Measurements from ENCODE around the gene REEP5.
"Not testable (repeated sequence)": the region's sequence is repeated elsewhere in the genome, so short reads cannot be mapped to it uniquely, and the experiment has no call there.

REEP5 gene

DNA sequence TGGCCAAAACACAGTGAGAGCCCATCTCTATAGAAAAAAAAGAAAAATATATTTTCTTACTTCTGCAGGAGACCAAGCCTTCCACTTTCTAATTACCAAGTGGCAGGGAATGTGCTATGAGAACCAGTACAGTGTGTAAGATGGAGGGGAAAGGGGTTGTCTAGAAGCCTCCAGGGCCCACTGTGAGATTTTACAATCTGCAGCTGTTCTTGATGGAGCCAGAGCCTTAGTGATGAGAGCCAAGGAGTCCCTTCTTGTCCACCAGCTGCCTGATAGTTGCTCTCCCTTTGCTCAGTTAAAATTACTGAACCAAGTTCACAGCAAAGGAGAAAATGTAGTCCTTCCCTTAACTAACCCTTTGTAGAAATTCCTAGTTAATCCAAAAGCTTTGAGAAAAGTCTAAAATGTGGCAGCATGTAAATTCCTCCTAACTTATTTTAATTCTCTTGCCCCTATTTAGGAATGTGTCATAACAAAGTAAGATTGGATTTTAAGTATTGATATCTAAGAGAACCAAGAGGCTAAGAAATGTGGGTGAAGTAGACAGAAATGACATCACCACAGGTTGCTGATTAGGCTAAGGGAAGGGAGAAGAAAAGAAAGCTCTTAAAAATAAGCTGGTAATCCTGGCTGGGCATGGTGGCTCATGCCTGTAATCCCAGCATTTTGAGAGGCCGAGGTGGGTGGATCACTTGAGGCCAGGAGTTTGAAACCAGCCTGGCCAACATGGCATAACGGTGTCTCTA, 41.6 kb downstream of the REEP5 start:
- DNase-seq = no peak

DNA sequence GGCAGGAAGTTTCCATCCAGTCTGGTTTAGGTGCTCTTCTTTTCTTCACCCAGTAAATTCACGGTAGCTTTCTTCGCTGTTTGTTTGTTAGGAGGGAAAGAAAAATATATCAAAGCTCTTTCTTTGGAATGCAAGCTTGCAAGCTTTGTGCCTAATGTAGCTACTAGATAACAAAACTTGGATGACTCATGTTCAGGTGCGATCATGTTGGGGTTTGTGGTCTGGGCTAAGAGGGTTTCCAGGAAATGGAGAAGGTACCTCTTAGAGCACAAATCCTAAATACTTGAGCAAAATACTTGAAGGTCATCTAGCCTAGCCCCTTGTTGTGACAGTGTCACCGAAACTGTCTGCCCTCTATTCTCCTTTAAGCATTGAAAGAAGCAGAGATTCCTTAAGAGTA, 43.3 kb downstream of the REEP5 start:
- DNase-seq = no peak

- no peak for DNase-seq
Measured at GRCh38 chr5:112878101-112878500, 43.9 kb downstream of the REEP5 start.

DNA sequence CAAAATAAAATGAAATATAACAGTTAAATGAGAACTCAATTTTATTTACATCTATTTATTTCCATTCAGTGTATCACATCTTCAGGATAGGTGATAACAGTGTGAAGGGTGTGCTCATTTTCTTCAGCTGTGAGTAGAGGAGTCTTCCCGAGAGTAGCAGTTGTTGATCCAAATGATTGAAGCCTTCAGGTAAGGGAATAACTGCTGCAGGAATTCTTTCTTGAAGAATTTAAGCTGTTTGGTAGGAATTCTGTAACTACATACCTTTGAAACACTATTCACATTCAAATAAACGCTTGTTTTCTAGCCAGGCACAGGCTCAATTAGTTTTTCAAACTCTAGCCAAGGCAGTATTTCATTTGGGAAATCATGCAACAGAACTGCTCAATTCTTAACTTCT, 45.7 kb downstream of the REEP5 start:
- no peak for DNase-seq

- no peak for DNase-seq
Measured at GRCh38 chr5:112870966-112871365, 51.1 kb downstream of the REEP5 start.

GRCh38 chr5:112869948-112870347, 52.1 kb downstream of the REEP5 start:
- no peak for DNase-seq

DNA sequence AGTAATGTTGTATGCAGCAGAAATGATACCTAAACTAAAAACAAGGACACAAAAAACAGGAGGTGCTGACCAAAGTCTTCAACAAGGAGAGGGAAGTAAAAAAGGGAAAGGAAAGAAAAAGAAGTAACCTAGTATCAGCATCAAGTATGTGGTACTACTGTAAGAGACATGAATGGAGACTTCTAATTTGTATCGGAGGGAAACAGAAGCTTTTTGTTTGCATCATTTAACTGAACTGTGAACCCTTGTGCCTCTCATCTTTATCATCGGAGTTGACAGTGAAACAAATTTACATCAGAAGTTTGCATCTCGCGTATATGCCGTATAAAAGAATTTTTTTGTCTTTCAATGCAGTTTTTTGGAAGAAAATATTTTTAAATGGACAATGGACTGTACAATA, 54.6 kb downstream of the REEP5 start:
- DNase-seq = no peak

DNA sequence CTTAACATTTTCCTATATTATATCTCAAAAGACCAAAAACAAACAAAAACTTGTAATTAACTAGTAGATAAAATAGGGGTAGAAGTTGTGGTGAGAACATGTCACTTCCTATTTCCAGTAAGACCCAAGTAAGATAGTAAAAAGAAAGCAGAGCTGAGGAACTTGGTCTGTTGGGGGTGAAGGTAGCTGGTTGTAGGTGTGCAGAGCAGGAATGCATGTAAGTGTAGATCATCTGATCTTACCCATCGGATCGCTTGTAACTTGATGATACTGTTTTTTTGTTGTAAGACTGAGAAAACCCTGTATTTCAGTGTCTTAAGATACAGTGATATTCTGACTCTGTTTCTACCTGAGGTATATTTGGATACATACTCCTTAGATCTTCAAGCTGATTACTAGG, 55.3 kb downstream of the REEP5 start:
- DNase-seq = no peak

DNA sequence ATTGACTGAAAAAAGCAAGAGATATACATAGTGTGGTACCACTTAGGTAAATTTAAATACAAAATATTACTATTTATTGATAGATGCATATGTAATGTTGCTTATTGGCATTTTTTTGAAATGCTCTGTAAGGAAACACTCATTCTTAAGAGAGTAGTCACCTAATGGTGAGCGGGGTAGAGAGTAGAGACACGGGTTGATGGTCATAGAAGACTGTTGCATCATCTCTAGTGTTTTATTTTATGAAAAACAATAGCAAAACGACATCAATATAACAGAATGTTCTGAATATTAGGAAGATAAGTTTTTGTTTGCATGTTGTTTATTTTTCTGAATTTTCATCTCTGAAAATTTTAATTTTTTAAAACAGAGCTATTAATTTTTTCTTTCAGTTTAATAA, 56.9 kb downstream of the REEP5 start:
- no peak for DNase-seq

- no peak for DNase-seq
Measured at GRCh38 chr5:112863549-112863948, 58.5 kb downstream of the REEP5 start.

DNA sequence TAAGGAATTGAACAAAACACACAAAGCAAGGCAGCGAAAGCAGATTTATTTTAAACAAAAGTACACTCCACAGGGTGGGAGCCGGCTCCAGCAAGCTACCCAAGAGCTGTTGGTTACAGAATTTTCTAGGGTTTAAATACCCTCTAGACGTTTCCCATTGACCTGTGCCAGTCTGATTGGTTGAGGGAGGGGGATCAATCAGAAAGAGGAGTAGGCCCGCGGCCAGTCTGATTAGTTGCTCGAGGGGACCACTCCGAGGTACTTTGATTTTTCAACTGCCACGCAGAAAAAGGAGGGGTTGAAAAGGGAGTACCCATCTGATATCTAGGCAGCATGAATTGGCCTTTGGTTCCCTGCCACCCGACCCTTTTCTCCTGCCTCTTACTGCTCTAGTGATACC, 59.9 kb downstream of the REEP5 start:
- peak in 1 of 2 experiments; percentile 1 for DNase-seq

- DNase-seq = no peak
Measured at GRCh38 chr5:112861638-112861985, 60.4 kb downstream of the REEP5 start.

- DNase-seq = peak; percentile 91 to 93
Measured at GRCh38 chr5:112860929-112861637, 60.9 kb downstream of the REEP5 start, which contains the start of gene SRP19. SRP19 (plus strand) TSS chr5:112861287; CDS start chr5:112861377, 90 bp downstream.

DNA sequence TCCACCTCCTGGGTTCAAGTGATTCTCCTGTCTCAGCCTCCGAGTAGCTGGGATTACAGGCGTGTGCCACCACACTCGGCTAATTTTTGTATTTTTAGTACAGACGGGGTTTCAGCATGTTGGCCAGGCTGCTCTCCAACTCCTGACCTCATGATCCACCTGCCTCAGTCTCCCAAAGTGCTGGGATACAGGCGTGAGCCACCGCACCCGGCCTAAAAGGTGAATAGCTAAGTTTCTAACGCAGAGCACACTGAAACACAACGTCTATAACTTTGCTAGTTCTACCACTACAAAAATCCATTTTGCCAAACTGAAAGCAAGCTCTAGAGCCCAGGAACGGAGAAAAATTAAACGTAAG, 61.5 kb downstream of the REEP5 start:
- DNase-seq = not testable (repeated sequence)

- DNase-seq = no peak
Measured at GRCh38 chr5:112857866-112858265, 64.2 kb downstream of the REEP5 start.

GRCh38 chr5:112854651-112855050, 67.4 kb downstream of the REEP5 start:
- no peak for DNase-seq

DNA sequence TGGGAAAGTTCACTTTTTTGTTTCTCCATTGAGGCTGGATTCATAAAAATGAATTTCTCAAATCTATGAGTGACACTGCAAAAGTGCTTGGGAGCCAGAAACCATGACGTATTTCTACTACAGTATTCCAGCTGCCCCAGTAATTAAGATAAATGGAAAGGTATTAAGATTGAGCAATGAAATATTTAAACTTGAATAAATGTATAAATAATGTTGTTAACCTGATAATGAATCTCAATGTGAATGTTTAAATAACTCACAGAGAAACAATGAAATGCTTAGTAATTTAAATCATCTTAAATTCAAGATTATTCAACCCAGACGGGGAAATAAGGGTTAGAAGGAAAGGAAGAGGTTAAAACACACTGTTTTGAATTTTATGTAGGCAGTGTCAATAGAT, 72.1 kb downstream of the REEP5 start:
- no peak for DNase-seq

DNA sequence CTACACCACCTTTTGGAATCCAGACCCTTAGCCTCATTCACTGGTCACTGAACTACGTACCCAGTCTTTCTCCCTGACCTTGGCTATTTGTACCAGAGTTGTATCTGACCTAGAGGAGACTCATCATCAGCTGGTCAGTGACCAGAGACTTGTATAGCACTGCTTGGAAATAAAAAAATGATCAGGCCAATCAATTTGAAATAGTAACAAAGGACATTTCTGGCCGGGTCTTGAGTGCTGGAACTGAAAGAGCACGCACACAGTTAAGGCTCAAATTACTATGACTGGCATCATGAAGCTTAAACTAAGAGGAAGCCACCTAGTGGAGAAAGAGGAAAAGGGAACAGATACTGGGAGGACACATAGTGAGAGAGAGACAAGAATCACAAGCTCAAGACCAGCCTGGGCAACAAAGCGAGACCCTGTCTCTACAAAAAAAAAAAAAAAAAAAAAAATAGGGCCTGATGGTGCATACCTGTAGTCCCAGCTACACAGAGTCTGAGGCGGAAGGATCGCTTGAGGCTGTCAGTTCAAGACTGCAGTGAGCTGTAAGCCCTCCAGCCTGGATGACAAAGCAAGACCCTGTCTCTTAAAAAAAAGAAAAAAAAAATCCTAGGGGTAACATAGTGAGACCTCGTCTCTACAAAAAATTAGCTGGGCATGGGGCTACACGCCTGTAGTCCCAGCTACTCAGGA, 73.8 kb downstream of the REEP5 start:
- peak in 1 of 2 experiments; percentile 63 for DNase-seq

GRCh38 chr5:112847306-112847705, 74.7 kb downstream of the REEP5 start:
- DNase-seq = no peak

GRCh38 chr5:112846556-112846955, 75.5 kb downstream of the REEP5 start:
- DNase-seq = no peak

DNA sequence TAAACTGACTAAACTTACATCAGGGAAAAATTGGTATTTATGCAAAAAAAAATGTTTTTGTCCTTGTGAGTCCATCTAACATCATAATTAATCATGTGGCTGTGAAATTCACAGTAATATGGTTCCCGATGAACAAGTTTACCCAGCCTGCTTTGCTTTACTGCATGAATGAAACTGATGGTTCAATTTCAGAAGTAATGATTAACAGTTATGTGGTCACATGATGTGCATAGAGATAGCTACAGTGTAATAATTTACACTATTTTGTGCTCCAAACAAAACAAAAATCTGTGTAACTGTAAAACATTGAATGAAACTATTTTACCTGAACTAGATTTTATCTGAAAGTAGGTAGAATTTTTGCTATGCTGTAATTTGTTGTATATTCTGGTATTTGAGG, 77.5 kb downstream of the REEP5 start:
- DNase-seq = no peak

- DNase-seq = no peak
Measured at GRCh38 chr5:112833971-112834370, 88.1 kb downstream of the REEP5 start.

GRCh38 chr5:112830378-112830777, 91.6 kb downstream of the REEP5 start:
- no peak for DNase-seq
